Measurements from ENCODE around the gene SLC26A8. TPM values are rescaled to one million over a fixed set of nuclear protein-coding genes. Genes with fewer than 3 reads are reported as not detected.

Gene SLC26A8
- total RNA-seq, 1 donor from 2014 or later: not detected

DNA sequence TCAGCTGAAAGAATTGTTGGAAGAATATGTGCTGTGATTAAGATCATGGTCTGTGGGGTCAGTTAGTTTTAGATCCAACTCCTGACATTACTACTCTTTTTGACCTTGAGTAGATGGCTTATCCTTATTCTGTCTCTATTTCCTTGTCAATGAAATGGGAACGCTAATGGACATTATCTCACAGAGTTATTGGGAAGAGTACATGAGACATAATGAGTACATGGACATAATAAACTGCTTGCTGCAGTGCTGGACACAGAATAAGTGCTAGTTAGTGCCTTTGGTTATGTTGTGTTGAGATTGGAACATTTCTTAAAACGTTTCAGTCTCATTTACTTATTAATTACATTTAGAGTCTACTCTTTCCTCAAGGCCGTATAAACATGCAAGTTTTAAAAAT is 45.8 kb upstream of the SLC26A8 start:
- no peak overlapping the region for H3K4me3 ChIP-seq
- intact Hi-C loops (cut with micrococcal nuclease): no loop called here
- TF ChIP-seq, protein P1, sequence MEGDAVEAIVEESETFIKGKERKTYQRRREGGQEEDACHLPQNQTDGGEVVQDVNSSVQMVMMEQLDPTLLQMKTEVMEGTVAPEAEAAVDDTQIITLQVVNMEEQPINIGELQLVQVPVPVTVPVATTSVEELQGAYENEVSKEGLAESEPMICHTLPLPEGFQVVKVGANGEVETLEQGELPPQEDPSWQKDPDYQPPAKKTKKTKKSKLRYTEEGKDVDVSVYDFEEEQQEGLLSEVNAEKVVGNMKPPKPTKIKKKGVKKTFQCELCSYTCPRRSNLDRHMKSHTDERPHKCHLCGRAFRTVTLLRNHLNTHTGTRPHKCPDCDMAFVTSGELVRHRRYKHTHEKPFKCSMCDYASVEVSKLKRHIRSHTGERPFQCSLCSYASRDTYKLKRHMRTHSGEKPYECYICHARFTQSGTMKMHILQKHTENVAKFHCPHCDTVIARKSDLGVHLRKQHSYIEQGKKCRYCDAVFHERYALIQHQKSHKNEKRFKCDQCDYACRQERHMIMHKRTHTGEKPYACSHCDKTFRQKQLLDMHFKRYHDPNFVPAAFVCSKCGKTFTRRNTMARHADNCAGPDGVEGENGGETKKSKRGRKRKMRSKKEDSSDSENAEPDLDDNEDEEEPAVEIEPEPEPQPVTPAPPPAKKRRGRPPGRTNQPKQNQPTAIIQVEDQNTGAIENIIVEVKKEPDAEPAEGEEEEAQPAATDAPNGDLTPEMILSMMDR (IDR thresholded peaks at IDR 0.05; ENCODE audit: borderline replicate concordance): no peak
- no peaks in the 10 kb centered on the region for H3K9me3 ChIP-seq (replicated peaks)
- peaks cover 43% of the 10 kb centered on the region for H3K4me1 ChIP-seq
- peaks cover 3% of the 10 kb centered on the region for H3K36me3 ChIP-seq
- H3K27me3 ChIP-seq (ENCODE audit: low read depth): no peaks in the 10 kb centered on the region
- H3K27ac ChIP-seq (replicated peaks): no peak overlapping the region
- no peak for DNase-seq

DNA sequence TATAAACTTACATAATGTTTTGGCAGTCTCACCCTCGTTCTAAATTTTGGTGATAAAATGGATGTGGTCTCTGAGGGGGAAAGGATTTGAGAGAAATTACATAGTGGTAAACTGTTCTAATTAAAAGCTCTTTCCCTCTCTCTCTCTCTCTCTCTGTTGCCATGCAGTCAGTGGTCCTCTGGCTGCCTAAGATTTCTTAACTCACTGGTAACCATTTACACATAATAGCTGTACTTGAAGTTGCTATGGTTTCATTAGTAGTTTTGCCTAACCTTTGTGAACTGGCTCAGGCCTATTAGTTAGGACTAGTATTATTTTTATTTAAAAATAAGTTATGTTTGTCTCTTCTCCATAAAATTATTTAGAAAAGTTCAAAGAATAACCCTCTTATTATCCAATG is 45.1 kb upstream of the SLC26A8 start:
- no peak overlapping the region for H3K27ac ChIP-seq (replicated peaks)
- peaks cover 3% of the 10 kb centered on the region for H3K36me3 ChIP-seq
- TF ChIP-seq, protein P1 (IDR thresholded peaks at IDR 0.05; ENCODE audit: borderline replicate concordance): no peak
- H3K9me3 ChIP-seq (replicated peaks): no peaks in the 10 kb centered on the region
- no peak overlapping the region for H3K4me3 ChIP-seq
- no peaks in the 10 kb centered on the region for H3K27me3 ChIP-seq (ENCODE audit: low read depth)
- peaks cover 50% of the 10 kb centered on the region for H3K4me1 ChIP-seq
- DNase-seq: no peak
- intact Hi-C loops (cut with micrococcal nuclease): no loop called here

DNA sequence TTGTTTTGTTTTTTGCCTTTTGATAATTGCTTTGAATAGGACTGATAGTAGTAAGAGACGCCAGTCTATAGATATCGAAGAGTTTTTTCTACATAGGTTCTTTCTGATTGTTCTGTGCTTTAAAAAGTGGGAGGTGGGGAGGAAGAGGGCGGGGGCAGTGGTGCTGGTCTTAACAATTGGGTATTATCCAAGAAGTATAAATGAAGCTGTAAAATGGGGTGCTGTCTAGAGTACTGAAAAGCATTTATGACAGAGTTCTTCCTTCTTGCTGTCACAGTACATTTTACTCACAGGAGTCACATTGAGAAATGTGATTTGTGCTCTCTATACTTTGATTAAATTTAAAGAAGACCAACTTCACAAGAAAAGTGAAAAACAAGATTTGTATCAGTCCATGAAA is 44.1 kb upstream of the SLC26A8 start:
- Histone ChIP-seq H3K4me3 (no peak overlapping the region), H3K27me3 (ENCODE audit: low read depth) (no peaks in the 10 kb centered on the region), H3K9me3 (replicated peaks) (no peaks in the 10 kb centered on the region), H3K36me3 (no peaks in the 10 kb centered on the region), H3K4me1 (peaks cover 60% of the 10 kb centered on the region), H3K27ac (replicated peaks) (no peak overlapping the region)
- no peak for DNase-seq
- TF ChIP-seq, protein P1 (IDR thresholded peaks at IDR 0.05; ENCODE audit: borderline replicate concordance): no peak
- intact Hi-C loops (cut with micrococcal nuclease): no loop called here

DNA sequence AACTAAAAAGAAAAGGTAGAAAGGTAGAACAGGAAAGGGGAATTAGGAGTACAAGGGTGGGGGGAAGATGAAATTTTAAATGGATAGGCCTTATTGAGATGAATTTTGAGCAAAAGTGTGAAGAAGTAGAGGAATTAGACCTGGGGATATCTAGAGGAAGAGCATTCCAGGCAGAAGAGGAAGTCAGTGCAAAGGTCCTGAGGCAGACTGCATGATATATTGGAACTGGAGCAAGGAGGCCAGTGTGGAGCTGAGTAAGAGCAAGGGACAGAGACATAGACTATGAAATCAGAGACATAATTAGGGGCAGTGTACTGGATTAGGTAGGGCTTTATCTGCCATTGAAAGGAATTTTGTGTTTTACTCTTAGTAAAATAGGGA is 43.6 kb upstream of the SLC26A8 start:
- DNase-seq: no peak
- H3K9me3 ChIP-seq (replicated peaks): no peaks in the 10 kb centered on the region
- intact Hi-C loops (cut with micrococcal nuclease): no loop called here
- H3K27ac ChIP-seq (replicated peaks): peak overlapping the region; percentile 25
- H3K36me3 ChIP-seq: no peaks in the 10 kb centered on the region
- H3K4me3 ChIP-seq: no peak overlapping the region
- H3K4me1 ChIP-seq: peaks cover 65% of the 10 kb centered on the region
- no peaks in the 10 kb centered on the region for H3K27me3 ChIP-seq (ENCODE audit: low read depth)
- TF ChIP-seq, protein P1 (IDR thresholded peaks at IDR 0.05; ENCODE audit: borderline replicate concordance): no peak

DNA sequence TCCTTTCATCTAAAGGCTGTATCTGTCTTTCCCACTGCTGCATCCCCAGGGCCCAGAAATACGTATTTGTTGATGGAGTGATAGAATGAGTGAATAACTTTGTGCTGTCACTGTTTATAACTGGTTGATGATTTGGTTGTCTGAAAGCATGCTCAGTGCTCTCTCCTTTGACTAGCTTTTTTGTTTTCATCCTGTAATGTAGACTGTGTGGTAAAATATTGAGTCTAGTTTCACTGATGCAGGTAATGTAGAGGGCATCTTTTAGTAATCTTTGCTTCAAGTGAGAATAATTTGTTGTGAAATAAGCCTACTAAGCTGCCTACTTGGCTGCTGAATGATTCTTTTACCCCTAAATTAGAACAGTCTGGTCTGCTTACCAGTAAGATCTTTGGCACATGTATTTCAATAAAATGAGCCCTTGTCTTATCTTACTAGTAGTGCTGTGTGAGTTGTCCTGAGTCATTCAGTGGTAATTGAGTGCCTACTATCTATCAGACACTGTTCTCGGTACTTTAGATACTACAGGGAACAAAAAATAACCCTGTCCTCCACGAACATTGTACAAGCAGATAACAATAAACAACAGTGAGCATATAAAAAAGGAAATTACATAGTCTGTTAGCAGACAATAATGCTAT is 43.1 kb upstream of the SLC26A8 start:
- no peak for DNase-seq
- Histone ChIP-seq H3K27ac (replicated peaks) (peak overlapping the region; percentile 25), H3K4me3 (no peak overlapping the region), H3K4me1 (peaks cover 66% of the 10 kb centered on the region), H3K36me3 (no peaks in the 10 kb centered on the region), H3K27me3 (ENCODE audit: low read depth) (no peaks in the 10 kb centered on the region), H3K9me3 (replicated peaks) (no peaks in the 10 kb centered on the region)
- TF ChIP-seq, protein P1 (IDR thresholded peaks at IDR 0.05; ENCODE audit: borderline replicate concordance): no peak
- intact Hi-C loops (cut with micrococcal nuclease): no loop called here
